ENCODE data around the gene RIN3.

Gene RIN3

DNA sequence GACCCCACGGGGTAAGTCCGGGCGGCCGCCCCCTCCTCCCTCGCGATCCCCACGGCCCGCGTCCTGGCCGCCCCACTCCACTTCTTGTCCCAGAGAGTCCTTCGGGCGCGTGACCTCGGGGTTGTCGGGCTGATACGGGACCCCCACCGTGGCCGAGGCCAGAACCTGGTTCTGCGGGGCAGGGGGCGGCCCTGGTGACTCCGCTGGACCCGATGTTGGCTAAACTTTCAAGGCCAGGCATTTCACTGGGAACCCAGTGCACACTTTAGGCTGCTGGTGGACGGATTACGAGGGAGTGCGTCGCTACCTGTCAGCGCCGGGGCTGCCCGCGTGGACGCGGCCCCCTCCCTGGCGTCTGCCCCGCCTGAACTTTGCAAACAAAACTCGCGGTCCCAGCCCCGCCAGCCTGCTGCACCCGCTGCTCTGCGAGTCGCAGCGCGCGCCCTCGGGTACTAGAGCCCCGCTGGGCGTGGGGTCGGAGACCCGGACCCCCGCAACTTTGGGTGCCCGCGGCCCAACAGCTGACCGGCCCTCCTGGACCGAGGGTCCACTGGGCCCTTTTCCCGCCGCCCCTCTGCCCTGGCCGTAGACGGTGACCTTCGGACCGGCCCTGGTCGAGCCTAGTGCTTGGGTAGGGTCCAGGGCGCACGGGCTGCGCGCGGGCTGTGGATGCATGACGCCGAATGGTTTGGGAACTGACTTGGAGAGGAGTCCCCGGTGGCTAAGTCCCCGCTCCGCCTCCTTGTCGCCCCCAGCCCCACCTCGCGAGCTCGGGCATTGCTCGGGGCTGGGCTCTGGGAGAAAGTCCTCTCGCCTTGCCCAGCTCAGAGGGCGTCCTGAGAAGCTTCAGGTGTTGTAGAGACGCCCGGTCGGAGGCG is 624 bp downstream of the RIN3 start:
- TF ChIP-seq, protein P1, sequence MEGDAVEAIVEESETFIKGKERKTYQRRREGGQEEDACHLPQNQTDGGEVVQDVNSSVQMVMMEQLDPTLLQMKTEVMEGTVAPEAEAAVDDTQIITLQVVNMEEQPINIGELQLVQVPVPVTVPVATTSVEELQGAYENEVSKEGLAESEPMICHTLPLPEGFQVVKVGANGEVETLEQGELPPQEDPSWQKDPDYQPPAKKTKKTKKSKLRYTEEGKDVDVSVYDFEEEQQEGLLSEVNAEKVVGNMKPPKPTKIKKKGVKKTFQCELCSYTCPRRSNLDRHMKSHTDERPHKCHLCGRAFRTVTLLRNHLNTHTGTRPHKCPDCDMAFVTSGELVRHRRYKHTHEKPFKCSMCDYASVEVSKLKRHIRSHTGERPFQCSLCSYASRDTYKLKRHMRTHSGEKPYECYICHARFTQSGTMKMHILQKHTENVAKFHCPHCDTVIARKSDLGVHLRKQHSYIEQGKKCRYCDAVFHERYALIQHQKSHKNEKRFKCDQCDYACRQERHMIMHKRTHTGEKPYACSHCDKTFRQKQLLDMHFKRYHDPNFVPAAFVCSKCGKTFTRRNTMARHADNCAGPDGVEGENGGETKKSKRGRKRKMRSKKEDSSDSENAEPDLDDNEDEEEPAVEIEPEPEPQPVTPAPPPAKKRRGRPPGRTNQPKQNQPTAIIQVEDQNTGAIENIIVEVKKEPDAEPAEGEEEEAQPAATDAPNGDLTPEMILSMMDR (IDR thresholded peaks at IDR 0.05) = no peak

DNA sequence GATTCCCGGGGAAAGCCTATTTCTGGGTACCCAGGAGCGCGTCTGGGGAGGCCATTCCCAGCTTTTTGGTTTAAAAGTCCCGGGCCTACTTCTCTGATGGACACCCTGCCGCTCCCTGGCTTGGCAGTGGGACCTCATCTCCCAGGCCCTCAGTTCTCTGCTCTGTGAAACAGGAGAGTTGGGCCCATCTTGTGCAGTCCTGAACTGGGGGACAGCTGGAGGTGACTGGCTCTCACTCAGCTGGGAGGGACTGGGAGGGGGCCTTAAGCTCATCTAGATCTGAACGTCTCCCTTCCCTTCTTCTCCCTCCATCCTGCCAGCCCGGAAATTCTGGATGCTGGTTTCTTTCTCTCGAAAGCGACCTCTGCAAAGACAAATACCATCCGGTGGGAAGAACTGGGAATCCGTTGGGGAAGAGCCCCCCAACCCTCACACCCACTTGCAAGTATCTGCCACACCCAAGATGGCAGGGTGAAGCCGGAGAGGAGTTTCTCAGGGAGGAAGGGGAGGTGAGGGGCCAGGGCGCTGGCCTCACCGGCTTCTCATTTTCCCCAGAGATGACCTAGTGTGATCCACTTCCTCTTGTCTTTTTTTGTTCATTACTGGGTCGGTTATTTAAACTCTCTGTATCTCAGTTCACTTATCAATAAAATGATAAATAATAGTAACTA is 1.4 kb downstream of the RIN3 start:
- TF ChIP-seq, protein P1 (IDR thresholded peaks at IDR 0.05) = no peak

DNA sequence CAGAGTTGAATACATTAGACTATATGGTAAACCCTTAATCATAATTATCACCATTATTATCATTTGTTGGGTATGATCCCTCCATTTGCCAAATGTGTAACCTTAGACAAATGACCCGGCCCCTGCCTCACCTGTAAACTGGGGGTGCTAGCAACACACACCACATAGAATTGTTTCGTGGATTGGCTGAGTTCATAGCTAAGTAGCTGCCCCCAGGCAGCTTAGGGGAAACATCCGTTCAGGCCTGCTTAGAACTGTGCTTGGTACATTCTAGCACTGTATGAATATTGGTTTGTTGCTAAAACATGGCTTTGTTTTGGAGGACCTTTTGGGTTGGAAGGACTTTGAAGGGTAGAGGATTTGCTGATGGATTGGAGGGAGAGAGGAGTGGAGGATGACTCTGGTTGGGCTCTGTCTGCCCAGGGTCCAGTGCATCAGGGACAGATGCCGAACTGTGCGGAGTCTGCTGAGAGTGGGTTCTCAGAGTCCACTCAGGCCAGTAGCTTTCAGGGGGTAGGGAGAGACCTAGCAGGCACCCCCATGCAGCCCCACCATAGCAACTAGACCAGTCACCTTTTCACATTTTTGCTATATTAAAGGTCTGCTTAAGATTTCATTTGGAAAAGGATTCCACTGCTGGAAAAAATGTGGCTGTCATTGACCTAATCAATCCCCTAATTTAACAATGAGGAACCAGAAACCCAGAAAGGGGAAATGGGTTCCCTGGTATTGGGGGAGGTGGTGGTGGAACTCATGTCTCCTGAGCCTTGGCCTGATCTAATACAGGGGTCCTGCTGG is 2.2 kb downstream of the RIN3 start:
- TF ChIP-seq, protein P1 (IDR thresholded peaks at IDR 0.05) = no peak

DNA sequence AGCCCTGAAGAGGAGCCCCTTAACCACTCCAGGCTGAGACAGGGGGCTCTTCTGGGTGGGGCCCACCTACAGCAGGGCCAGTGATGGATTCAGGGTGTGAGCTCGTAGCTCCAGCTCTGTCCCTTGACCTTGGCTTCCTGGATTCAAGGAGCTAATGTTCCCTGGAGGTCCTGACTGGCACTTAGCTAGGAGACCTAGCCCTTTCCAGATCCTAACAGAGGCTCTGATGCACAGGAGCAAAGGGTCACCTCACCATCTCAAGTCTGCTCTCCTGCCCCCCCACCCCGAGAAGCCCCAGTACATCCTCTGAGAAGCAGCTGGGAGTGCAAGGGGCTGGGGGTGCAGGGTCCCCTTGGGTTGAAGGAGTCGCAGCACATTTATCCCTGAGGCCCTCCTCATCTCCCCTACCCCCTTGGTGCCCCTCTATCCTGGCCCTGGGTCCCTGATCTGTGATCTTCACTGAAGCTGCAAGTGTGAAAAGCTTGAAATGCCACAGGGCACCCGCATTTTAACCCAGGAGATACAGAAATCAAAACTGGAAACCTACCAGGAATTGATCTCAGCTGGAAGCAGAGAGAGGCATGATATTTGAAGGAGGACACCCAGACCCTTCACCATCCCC is 2.9 kb downstream of the RIN3 start:
- TF ChIP-seq, protein P1 (IDR thresholded peaks at IDR 0.05) = no peak

DNA sequence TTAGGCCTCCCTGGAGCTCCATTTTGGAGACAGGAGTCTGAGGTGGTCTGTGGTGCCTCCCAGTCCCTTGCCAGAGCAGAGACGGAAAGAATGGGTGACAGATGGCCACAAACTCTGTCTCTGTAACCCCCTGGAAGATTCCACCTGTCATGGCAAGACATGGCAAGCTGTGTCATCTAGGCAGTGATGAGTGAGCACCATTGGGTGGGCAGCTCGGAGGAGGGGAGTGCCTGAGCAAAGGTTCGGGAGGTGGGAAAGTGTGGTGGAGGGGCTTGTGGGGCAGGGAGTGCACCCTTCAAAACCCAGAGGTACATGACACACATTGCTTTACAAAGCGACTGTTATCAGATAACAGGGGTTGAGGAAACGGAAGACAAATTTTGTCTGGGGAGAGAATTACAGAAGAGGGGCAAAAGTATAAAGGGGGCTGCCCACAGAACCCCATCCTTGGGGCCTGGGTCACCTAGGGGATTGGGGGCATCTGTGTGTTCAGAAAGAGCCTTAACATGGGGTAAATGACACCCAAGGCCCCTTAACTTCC is 3.5 kb downstream of the RIN3 start:
- TF ChIP-seq, protein P1 (IDR thresholded peaks at IDR 0.05) = no peak

DNA sequence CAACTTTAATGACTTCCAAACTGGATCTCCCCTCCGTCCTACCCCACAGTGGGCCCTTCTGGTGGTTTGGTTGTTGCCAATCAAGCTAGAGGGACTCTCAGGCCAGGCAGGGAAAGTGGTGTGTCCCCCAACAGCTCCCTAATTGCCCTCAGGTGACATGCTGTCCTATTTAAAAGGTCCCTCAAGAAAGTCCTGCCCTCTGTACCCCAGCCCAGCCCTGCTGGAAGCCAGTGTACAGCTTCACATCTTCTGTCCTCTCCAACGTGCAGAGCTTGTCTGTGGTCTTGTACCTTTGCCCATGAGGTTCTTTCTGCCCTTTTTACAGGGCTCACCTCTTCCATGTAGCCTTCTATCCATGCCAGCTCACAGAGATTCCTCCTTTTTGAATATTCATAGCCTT is 4.2 kb downstream of the RIN3 start:
- TF ChIP-seq, protein P1 (IDR thresholded peaks at IDR 0.05) = no peak

Data from LNCAP (cell line).